Measurements from ENCODE around the gene GRID1.

GRID1 gene

DNA sequence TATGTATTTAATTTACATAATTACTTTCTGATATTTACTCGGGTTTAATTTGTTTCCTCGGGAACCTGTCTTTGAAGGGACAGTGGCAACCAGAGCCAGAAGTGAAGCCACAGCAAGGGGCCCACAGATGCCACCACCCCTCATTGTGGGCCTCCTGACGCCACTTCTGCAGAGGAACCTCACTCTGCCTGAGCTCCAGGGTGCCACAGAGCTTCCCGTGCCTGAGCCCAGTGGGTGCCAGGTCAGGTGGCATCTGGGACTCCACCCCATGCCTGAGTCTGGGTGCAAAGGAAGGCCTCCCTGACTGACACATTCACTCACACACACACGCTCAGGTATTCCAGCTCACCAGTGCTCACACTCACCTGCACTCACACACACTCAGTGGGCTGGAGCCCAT is 213.7 kb downstream of the GRID1 start:
- no peak for DNase-seq

GRCh38 chr10:86152354-86152753 is 214.2 kb downstream of the GRID1 start:
- DNase-seq, result no peak

DNA sequence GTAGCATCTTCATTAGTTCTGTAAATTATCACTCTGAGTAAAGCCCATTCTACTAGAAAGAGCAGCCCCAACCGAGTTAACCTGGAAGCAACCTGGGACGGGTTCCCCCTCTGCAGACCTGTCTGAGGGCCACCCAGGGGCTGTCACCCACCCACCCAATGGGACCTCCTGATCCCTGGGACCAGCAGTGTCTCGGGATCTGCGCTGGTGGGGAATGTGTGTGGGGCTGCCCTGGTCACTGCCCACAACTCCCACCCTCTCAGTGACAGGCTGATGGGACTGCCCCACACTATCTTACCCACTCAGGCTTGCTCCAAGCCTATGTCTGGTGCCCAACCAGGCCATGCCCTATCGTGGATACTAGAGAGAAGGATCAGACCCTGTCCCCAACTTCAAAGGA is 215.0 kb downstream of the GRID1 start:
- DNase-seq, result no peak

- DNase-seq, result no peak
These were observed 217.3 kb downstream of the GRID1 start for GRCh38 chr10:86149257-86149656.

DNA sequence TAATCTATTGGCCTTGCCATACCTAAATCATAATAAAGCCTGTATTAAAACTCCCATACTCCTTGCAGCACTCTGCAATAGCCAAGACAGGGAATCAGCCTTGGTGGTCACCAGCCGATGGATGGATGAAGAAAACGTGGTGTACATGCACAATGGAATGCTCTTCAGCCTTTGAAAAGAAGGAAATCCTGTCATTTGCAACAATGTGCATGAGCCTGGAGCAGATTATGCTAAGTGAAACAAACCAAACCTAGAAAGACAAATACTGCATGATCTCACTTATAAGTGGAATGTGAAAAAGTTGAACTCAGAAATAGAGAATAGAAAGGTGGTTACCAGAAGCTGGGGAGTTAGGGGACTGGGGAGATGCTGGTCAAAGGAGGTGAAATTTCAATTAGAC is 218.5 kb downstream of the GRID1 start:
- DNase-seq, result no peak

GRCh38 chr10:86144301-86144700 is 222.3 kb downstream of the GRID1 start:
- DNase-seq, result no peak

GRCh38 chr10:86141896-86142295 is 224.7 kb downstream of the GRID1 start:
- DNase-seq, result no peak

DNA sequence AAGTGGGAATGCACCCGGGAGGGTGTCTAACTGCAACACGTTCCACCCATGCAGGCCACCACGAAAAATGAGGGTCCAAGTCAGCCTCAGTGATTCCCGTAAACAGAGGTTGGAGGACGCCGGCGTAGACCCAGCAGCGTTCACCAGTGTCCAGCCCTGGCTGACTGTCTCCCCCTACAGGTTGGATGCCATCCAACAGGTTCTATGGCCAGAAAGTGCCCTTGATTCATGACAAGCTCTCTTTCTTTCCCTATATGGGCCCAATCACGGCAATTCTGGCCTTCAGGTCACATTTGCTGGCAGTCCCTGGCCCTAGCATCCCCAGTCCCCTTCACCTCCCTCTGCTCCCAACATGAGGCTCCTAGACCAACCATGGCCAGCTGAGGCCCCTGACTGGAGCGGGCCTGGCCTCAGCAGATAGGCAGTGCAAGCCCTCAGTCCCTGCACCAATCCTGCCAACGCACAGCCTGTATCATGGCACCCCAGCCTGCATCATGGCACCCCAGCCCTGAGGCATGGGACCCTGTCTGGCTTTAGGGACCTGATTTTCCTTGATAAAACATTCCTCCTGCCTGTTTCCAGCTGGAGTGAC is 227.4 kb downstream of the GRID1 start:
- peak in 25 of 58 donors; percentile 1 to 62 (median 19) for DNase-seq

GRCh38 chr10:86138551-86139065 is 228.0 kb downstream of the GRID1 start:
- DNase-seq, result no peak

GRCh38 chr10:86137561-86137960 is 229.0 kb downstream of the GRID1 start:
- no peak for DNase-seq

- DNase-seq, result no peak
These were observed 229.7 kb downstream of the GRID1 start for GRCh38 chr10:86136934-86137333.

DNA sequence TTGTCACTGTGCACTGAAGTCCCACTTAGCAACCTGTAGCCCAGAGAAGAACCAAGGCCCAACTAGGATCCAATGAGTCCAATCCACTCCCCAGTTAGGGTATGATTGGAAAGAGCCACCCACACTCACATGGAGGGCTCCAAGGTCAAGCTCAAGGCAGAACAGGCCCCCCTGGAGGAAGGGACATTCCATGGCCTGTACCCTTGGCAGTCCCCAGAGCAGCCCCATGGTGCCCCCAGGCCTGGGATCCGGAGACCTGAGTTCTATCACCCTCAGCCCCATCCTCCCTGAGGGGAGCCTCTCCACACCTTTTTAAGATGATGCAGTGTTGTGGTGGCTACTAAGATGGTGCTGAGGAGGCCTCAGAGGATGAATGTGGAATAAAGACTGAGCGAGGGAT is 231.4 kb downstream of the GRID1 start:
- no peak for DNase-seq

DNA sequence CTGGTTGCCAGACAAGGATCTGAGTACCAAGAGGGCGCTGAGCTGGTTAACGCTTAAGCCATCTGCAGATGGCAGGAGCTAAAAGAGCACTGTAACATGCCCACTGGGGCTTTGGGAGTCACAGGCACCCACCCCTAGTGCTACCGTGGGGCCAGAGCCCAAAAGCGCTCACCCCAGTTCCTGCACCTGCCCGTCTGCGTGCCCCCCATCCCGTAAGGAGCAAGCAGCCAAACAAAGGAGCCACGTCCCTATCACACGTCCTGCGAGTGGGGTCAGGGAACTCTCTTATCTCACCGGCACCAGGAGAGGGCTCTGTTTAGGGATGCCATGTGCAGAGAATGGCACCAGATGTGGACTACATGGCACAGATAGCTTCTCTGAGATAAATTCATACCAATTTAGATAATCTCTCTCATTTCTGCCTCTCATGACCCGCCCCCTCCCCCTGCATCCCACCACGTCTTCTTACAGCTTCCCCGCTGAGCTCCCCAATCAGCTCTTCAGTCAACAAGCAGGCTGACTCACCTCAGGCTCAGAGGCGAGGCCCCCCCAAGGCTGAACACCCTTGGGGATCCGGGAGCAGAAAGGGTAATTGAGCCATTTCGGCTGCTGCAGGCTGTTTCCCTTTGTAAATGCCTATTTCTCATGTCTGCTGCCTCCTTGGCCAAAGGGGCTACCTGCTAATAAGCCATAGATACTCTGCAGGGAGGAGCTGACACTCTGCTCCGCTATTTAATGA is 235.7 kb downstream of the GRID1 start:
- DNase-seq, result no peak

- DNase-seq, result no peak
These were observed 236.6 kb downstream of the GRID1 start for GRCh38 chr10:86130041-86130440.

DNA sequence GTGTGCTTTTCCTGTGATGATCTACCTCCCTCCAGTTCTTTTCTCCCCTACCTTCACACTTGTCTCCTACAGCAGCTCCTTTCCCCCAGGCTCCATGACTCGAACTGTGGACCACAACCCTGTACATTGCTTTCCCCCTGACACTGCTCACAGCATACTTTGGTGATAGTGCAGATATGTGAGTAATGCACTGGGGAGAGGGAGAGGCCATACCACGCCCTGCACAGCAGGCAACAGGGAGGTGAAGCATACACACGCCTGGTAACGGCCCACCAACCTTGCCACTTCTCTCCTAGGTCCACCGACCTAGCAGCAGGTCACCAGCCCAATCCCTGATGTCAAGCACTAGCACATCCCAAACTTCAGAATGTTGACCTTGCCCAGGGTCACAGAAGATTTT is 238.2 kb downstream of the GRID1 start:
- no peak for DNase-seq

- no peak for DNase-seq
These were observed 239.2 kb downstream of the GRID1 start for GRCh38 chr10:86127274-86127819.

GRCh38 chr10:86124734-86125133 is 241.9 kb downstream of the GRID1 start:
- no peak for DNase-seq

DNA sequence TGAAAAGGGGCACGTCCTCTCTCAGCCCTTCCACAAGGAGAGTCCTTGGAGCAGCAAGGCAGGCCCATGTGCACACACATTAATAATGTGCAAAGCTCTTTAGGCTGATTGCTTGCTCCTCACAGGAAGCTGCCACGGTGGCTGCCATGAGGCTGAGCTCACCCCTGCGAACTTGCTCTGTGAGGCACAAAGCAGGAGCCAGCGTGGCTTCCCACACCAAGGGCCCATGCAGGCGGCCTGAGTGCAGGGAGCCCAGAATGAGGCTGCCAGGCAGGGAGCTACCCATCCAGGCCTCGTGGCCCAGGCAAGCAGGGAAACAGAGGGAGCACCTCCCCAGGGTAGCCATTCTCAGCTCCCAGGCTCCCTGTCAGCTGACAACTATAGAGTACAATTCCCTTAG is 242.9 kb downstream of the GRID1 start:
- no peak for DNase-seq

DNA sequence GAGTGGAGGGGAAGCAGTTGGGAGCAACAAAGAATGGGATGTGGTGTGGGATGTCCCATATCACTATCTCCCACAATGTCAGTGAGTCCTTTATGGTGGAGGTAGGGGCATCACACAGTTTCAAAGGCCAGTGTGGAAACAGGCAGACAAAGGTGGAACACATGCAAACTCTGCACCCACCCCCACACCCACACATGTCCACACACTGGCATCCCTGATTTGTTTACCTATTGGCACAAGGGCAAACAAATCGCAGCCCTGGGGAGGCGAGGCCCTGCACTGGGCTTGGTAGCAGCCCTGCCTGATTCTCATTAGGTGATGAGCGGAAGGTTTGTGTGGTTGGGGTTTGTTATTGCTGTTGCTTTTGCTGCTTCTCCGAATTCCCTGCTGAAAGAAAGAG is 243.3 kb downstream of the GRID1 start:
- no peak for DNase-seq

- no peak for DNase-seq
These were observed 243.9 kb downstream of the GRID1 start for GRCh38 chr10:86122646-86123045.

GRCh38 chr10:86121200-86121599 is 245.4 kb downstream of the GRID1 start:
- DNase-seq, result no peak

DNA sequence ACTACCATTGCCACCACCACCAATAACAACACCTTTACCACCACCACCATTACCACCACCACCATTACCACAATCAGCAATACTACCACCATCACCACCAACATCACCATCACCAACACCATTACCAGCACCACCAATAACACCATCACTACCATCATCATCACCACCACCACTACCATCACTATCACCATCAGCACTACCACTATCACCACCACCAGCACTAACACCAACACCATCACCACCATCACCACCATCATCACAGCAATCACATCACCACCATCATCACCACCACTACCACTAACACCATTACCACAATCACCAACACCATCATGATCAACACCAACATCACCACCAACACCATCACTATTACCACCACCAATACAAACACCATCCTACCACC is 249.5 kb downstream of the GRID1 start:
- DNase-seq, result no peak

DNA sequence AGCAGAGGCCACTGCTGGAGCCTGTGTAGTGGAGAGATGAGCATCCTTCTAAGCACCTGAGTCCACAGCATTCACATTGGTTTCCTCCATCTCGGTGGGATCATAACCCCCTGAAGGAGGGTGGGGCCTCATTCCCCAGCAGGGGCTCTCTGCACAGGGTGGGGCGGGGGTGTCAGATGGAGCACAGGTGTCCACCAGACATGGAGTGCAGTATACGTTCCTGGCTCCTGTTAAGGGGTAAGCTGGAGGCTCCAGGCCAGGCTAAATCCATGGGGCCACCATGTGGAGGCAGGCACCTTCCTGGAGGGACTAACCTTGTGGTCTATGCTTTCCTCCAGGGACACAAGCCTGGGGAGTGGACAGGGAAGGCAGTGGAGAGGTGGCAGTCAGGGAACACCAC is 252.6 kb downstream of the GRID1 start:
- DNase-seq, result no peak
